ENCODE measurements around the gene PLEKHH1.

DNA sequence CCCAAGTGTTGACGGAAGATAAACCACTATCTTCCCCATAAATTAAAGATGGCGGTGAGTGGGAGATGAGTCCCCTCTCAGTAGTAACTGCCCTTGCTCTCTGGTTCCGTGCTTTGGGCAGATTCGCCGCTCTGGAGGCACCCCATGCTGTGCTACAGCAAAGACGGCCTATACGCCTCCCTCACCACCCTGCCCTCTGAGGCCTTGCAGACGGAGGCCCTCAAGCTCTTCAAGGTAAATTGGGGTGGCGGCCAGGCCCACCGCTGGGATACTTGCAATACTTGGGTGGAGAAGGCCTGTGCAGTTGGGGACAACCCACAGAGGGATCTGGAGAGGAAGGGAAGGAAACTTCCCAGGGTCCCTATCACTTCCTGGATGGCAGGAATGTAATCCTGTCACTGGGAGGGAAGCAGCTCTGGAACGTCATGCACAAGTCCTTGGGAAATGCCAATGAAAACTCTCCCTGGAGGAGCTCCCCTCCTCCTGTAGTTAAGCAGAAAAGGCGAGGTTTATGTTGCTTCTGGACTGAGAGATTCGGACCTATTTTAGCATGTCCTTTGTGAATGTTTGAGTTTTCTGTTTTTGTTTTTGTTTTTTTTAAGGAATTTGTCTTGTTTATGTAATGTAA, 44.2 kb downstream of the PLEKHH1 start:
- TF ChIP-seq, protein P1, sequence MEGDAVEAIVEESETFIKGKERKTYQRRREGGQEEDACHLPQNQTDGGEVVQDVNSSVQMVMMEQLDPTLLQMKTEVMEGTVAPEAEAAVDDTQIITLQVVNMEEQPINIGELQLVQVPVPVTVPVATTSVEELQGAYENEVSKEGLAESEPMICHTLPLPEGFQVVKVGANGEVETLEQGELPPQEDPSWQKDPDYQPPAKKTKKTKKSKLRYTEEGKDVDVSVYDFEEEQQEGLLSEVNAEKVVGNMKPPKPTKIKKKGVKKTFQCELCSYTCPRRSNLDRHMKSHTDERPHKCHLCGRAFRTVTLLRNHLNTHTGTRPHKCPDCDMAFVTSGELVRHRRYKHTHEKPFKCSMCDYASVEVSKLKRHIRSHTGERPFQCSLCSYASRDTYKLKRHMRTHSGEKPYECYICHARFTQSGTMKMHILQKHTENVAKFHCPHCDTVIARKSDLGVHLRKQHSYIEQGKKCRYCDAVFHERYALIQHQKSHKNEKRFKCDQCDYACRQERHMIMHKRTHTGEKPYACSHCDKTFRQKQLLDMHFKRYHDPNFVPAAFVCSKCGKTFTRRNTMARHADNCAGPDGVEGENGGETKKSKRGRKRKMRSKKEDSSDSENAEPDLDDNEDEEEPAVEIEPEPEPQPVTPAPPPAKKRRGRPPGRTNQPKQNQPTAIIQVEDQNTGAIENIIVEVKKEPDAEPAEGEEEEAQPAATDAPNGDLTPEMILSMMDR (IDR thresholded peaks at IDR 0.05) = no peak
- TF ChIP-seq POLR2AphosphoS5 (IDR thresholded peaks at IDR 0.05) (no peak), EP300 (IDR thresholded peaks at IDR 0.05; ENCODE audit: low read depth) (no peak)

Measured in transverse colon (tissue), 4 donors.